Activated T-cell treated with anti-CD3 and anti-CD28 coated beads, Interleukin-2, amount 50 U/mL, for 72 hours (primary cell): Measurements from ENCODE around the gene RNF214. TPM values are rescaled to one million over a fixed set of nuclear protein-coding genes. Genes with fewer than 3 reads are reported as not detected.
A peak's percentile ranks its signal among the peaks of the same experiment; 100 is the strongest.

Source experiments
- ATAC-seq, 2 donors: fragments of 150-1000 bp; cut with Tn5 transposase; replicated peaks in 1 of 2; 2 replicates each; pipeline ENCODE4 v1.10.0; 2021; ENCODE audit warnings: moderate library complexity in 2 of 2, mild to moderate bottlenecking in 1 of 2
- DNase-seq, 2 donors: peaks; one replicate each; pipeline ENCODE4 v3.0.0; 2021 to 2022; ENCODE audit warnings: mixed read lengths in 1 of 2
- H3K27ac Mint-ChIP-seq: one replicate; pipeline ENCODE4 v1.8.0; 2022; ENCODE audit warnings: mild to moderate bottlenecking, moderate library complexity, mixed read lengths
- H3K27me3 Mint-ChIP-seq: one replicate; pipeline ENCODE4 v1.8.0; 2022; ENCODE audit warnings: low read depth, mixed read lengths
- H3K36me3 Mint-ChIP-seq, 2 donors: one replicate each; pipeline ENCODE4 v1.8.0; 2022; ENCODE audit warnings: mixed read lengths in 2 of 2, mild to moderate bottlenecking in 1 of 2; ENCODE audit not compliant: insufficient read depth in 2 of 2
- H3K4me1 Mint-ChIP-seq: one replicate; pipeline ENCODE4 v1.8.0; 2022; ENCODE audit warnings: low read depth, mixed read lengths
- H3K4me3 Mint-ChIP-seq, 2 donors: one replicate each; pipeline ENCODE4 v1.8.0; 2022; ENCODE audit warnings: mild to moderate bottlenecking in 2 of 2, mixed read lengths in 2 of 2, moderate library complexity in 2 of 2
- H3K9me3 Mint-ChIP-seq, 2 donors: one replicate each; pipeline ENCODE4 v1.8.0; 2022; ENCODE audit warnings: mixed read lengths in 2 of 2
- total RNA-seq, 2 donors: library from RNA; stranded (reverse); gene quantifications; one replicate each; pipeline ENCODE4 v1.2.3, GENCODE V29; 2022

Gene RNF214
- total RNA-seq, 2 donors from 2014 or later, result 30.7 to 33.5 TPM

GRCh38 chr11:117296881-117297280 is 64.4 kb downstream of the RNF214 start:
- Mint-ChIP-seq H3K27ac (no peak overlapping the region), H3K36me3 (no peaks in the 10 kb centered on the region), H3K4me1 (peaks cover 7% of the 10 kb centered on the region), H3K9me3 (no peaks in the 10 kb centered on the region), H3K4me3 (no peak overlapping the region), H3K27me3 (peaks cover 7% of the 10 kb centered on the region)
- DNase-seq (no peak), ATAC-seq (no peak)

- Mint-ChIP-seq H3K9me3 (no peaks in the 10 kb centered on the region), H3K36me3 (no peaks in the 10 kb centered on the region), H3K4me3 (no peak overlapping the region), H3K27ac (no peak overlapping the region), H3K27me3 (peaks cover 7% of the 10 kb centered on the region), H3K4me1 (peaks cover 7% of the 10 kb centered on the region)
- DNase-seq (no peak), ATAC-seq (no peak)
Measured at GRCh38 chr11:117298195-117298594, 65.7 kb downstream of the RNF214 start.

GRCh38 chr11:117299351-117300282 is 67.1 kb downstream of the RNF214 start:
- DNase-seq (no peak), ATAC-seq (no peak)
- H3K27ac Mint-ChIP-seq, result no peak overlapping the region
- H3K36me3 Mint-ChIP-seq, result no peaks in the 10 kb centered on the region
- no peak overlapping the region for H3K4me3 Mint-ChIP-seq
- no peaks in the 10 kb centered on the region for H3K9me3 Mint-ChIP-seq
- peaks cover 7% of the 10 kb centered on the region for H3K27me3 Mint-ChIP-seq
- peaks cover 7% of the 10 kb centered on the region for H3K4me1 Mint-ChIP-seq

GRCh38 chr11:117300283-117300663 is 67.8 kb downstream of the RNF214 start:
- H3K36me3 Mint-ChIP-seq, result no peaks in the 10 kb centered on the region
- ATAC-seq, result no peak
- peaks cover 7% of the 10 kb centered on the region for H3K27me3 Mint-ChIP-seq
- no peak for DNase-seq
- H3K4me3 Mint-ChIP-seq, result no peak overlapping the region
- H3K9me3 Mint-ChIP-seq, result no peaks in the 10 kb centered on the region
- no peak overlapping the region for H3K27ac Mint-ChIP-seq
- H3K4me1 Mint-ChIP-seq, result peaks cover 7% of the 10 kb centered on the region

GRCh38 chr11:117300773-117301172 is 68.3 kb downstream of the RNF214 start:
- no peak for DNase-seq
- Mint-ChIP-seq H3K4me3 (no peak overlapping the region), H3K27me3 (peaks cover 7% of the 10 kb centered on the region), H3K4me1 (peaks cover 7% of the 10 kb centered on the region), H3K27ac (no peak overlapping the region), H3K36me3 (no peaks in the 10 kb centered on the region), H3K9me3 (no peaks in the 10 kb centered on the region)
- ATAC-seq, result no peak

- DNase-seq, result no peak
Measured at GRCh38 chr11:117302228-117302627, 69.8 kb downstream of the RNF214 start.

GRCh38 chr11:117303101-117303500 is 70.6 kb downstream of the RNF214 start:
- no peaks in the 10 kb centered on the region for H3K9me3 Mint-ChIP-seq
- H3K4me1 Mint-ChIP-seq, result peaks cover 7% of the 10 kb centered on the region
- no peak overlapping the region for H3K27ac Mint-ChIP-seq
- H3K36me3 Mint-ChIP-seq, result no peaks in the 10 kb centered on the region
- H3K27me3 Mint-ChIP-seq, result peaks cover 9% of the 10 kb centered on the region
- ATAC-seq, result no peak
- H3K4me3 Mint-ChIP-seq, result no peak overlapping the region
- no peak for DNase-seq

More at GRCh38 chr11:117302228-117302627, 69.8 kb downstream of the RNF214 start:
- Mint-ChIP-seq H3K4me1 (peaks cover 7% of the 10 kb centered on the region), H3K27ac (no peak overlapping the region), H3K36me3 (no peaks in the 10 kb centered on the region), H3K4me3 (no peak overlapping the region), H3K27me3 (peaks cover 7% of the 10 kb centered on the region), H3K9me3 (no peaks in the 10 kb centered on the region)
- no peak for ATAC-seq

- no peak for DNase-seq
- no peak overlapping the region for H3K4me3 Mint-ChIP-seq
- H3K27me3 Mint-ChIP-seq, result peaks cover 14% of the 10 kb centered on the region
- peaks cover 7% of the 10 kb centered on the region for H3K4me1 Mint-ChIP-seq
- ATAC-seq, result no peak
- no peak overlapping the region for H3K27ac Mint-ChIP-seq
- H3K36me3 Mint-ChIP-seq, result no peaks in the 10 kb centered on the region
- H3K9me3 Mint-ChIP-seq, result no peaks in the 10 kb centered on the region
Measured at GRCh38 chr11:117303646-117304315, 71.3 kb downstream of the RNF214 start.

GRCh38 chr11:117305145-117305544 is 72.7 kb downstream of the RNF214 start:
- ATAC-seq (no peak), DNase-seq (no peak)
- Mint-ChIP-seq H3K4me3 (no peak overlapping the region), H3K27me3 (peaks cover 23% of the 10 kb centered on the region), H3K27ac (no peak overlapping the region), H3K4me1 (peaks cover 7% of the 10 kb centered on the region), H3K36me3 (no peaks in the 10 kb centered on the region), H3K9me3 (no peaks in the 10 kb centered on the region)

GRCh38 chr11:117309310-117309709 is 76.8 kb downstream of the RNF214 start:
- no peak overlapping the region for H3K27ac Mint-ChIP-seq
- H3K4me3 Mint-ChIP-seq, result no peak overlapping the region

GRCh38 chr11:117313091-117313490 is 80.6 kb downstream of the RNF214 start:
- no peak overlapping the region for H3K4me3 Mint-ChIP-seq
- H3K9me3 Mint-ChIP-seq, result no peaks in the 10 kb centered on the region
- H3K4me1 Mint-ChIP-seq, result peaks cover 13% of the 10 kb centered on the region
- DNase-seq (no peak), ATAC-seq (no peak)
- H3K27me3 Mint-ChIP-seq, result peaks cover 47% of the 10 kb centered on the region
- no peak overlapping the region for H3K27ac Mint-ChIP-seq
- no peaks in the 10 kb centered on the region for H3K36me3 Mint-ChIP-seq

More at GRCh38 chr11:117309310-117309709, 76.8 kb downstream of the RNF214 start:
- Mint-ChIP-seq H3K9me3 (no peaks in the 10 kb centered on the region), H3K4me1 (no peaks in the 10 kb centered on the region), H3K36me3 (no peaks in the 10 kb centered on the region), H3K27me3 (peaks cover 28% of the 10 kb centered on the region)
- no peak for DNase-seq
- ATAC-seq, result no peak

GRCh38 chr11:117313828-117314768 is 81.6 kb downstream of the RNF214 start:
- no peak for DNase-seq
- H3K4me3 Mint-ChIP-seq, result peak overlapping the region in 1 of 2 donors; percentile 68
- H3K27ac Mint-ChIP-seq, result no peak overlapping the region
- no peaks in the 10 kb centered on the region for H3K36me3 Mint-ChIP-seq
- ATAC-seq, result no peak
- peaks cover 13% of the 10 kb centered on the region for H3K4me1 Mint-ChIP-seq
- H3K9me3 Mint-ChIP-seq, result no peaks in the 10 kb centered on the region
- H3K27me3 Mint-ChIP-seq, result peaks cover 41% of the 10 kb centered on the region
